GM23338 (cell line): ENCODE measurements around the gene ENPP5. TPM values are rescaled to one million over a fixed set of nuclear protein-coding genes. Genes with fewer than 3 reads are reported as not detected.

Source experiments
- ATAC-seq: fragments of 200-7000 bp; cut with Tn5 transposase; 3 replicates; pipeline ENCODE4 v1.9.1; 2020
- DNase-seq: peaks from one replicate; pipeline ENCODE4 v3.0.0-alpha.2; 2015; ENCODE audit warnings: low spot score
- H2AFZ ChIP-seq: fragments of 200-600 bp; sonication (generic); 2 replicates; pipeline ENCODE4 v1.8.0; 2016; ENCODE audit warnings: antibody characterized with exemption, mild to moderate bottlenecking, moderate library complexity
- H3F3A ChIP-seq: fragments of 200-600 bp; sonication (generic); replicated peaks from 2 replicates; pipeline ENCODE4 v1.8.0; 2017; ENCODE audit warnings: antibody characterized with exemption, mixed run types, low read depth
- H3K27ac ChIP-seq: fragments of 200-600 bp; sonication (generic); 2 replicates; pipeline ENCODE4 v1.6.1; 2016; ENCODE audit warnings: low read depth
- H3K27me3 ChIP-seq: fragments of 200-600 bp; sonication (generic); 2 replicates; pipeline ENCODE4 v1.8.0; 2016; ENCODE audit warnings: mild to moderate bottlenecking, mixed run types, moderate library complexity; ENCODE audit not compliant: insufficient read depth
- H3K36me3 ChIP-seq: fragments of 200-600 bp; sonication (generic); 2 replicates; pipeline ENCODE4 v1.8.0; 2016; ENCODE audit warnings: mild to moderate bottlenecking; ENCODE audit not compliant: insufficient read depth
- H3K4me1 ChIP-seq: fragments of 200-600 bp; sonication (generic); 2 replicates; pipeline ENCODE4 v1.8.0; 2016; ENCODE audit warnings: mild to moderate bottlenecking, moderate library complexity; ENCODE audit not compliant: insufficient read depth
- H3K4me2 ChIP-seq: fragments of 200-600 bp; sonication (generic); 2 replicates; pipeline ENCODE4 v1.7.1; 2017; ENCODE audit warnings: mixed run types
- H3K4me3 ChIP-seq: fragments of 200-600 bp; sonication (generic); 2 replicates; pipeline ENCODE4 v1.6.1; 2016; ENCODE audit warnings: mixed run types
- H3K79me2 ChIP-seq: fragments of 200-600 bp; sonication (generic); replicated peaks from 2 replicates; pipeline ENCODE4 v1.8.0; 2017; ENCODE audit warnings: mild to moderate bottlenecking; ENCODE audit not compliant: insufficient read depth
- H3K9me2 ChIP-seq: fragments of 200-600 bp; sonication (generic); 2 replicates; pipeline ENCODE4 v1.8.0; 2017; ENCODE audit not compliant: insufficient read depth
- H4K20me1 ChIP-seq: fragments of 200-600 bp; sonication (generic); replicated peaks from 2 replicates; pipeline ENCODE4 v1.8.0; 2017; ENCODE audit warnings: mild to moderate bottlenecking; ENCODE audit not compliant: insufficient read depth
- H3K27ac Mint-ChIP-seq: 2 replicates; pipeline ENCODE4 v1.8.0; 2020; ENCODE audit warnings: inconsistent platforms, mild to moderate bottlenecking, moderate library complexity, mixed read lengths
- H3K27me3 Mint-ChIP-seq: 3 replicates; pipeline ENCODE4 v1.8.0; 2022; ENCODE audit warnings: low read depth, mild to moderate bottlenecking, moderate library complexity, mixed read lengths, inconsistent platforms; ENCODE audit not compliant: insufficient read depth, poor library complexity
- H3K36me3 Mint-ChIP-seq: 3 replicates; pipeline ENCODE4 v1.8.0; 2021; ENCODE audit warnings: low read depth, mild to moderate bottlenecking, inconsistent platforms, moderate library complexity, mixed read lengths
- H3K4me1 Mint-ChIP-seq: 3 replicates; pipeline ENCODE4 v1.8.0; 2020; ENCODE audit warnings: mild to moderate bottlenecking, inconsistent platforms, mixed read lengths
- H3K4me3 Mint-ChIP-seq: 3 replicates; pipeline ENCODE4 v1.8.0; 2021; ENCODE audit warnings: moderate library complexity, mild to moderate bottlenecking, inconsistent platforms, mixed read lengths
- H3K9me3 Mint-ChIP-seq: 3 replicates; pipeline ENCODE4 v1.8.0; 2020; ENCODE audit warnings: moderate library complexity, mild to moderate bottlenecking, inconsistent platforms, mixed read lengths
- CREB1 ChIP-seq: fragments of 250-450 bp; sonication (Bioruptor Pico); IDR thresholded peaks from 2 replicates; pipeline ENCODE4 v1.5.0; 2020; ENCODE audit warnings: low read depth, mild to moderate bottlenecking, moderate library complexity
- EZH2 ChIP-seq: fragments of 200-600 bp; sonication (generic); IDR thresholded peaks from one replicate; pipeline ENCODE4 v1.8.0; 2017; ENCODE audit warnings: antibody characterized with exemption, mild to moderate bottlenecking, low read depth; ENCODE audit not compliant: unreplicated experiment
- EZH2phosphoT487 ChIP-seq: fragments of 200-600 bp; sonication (generic); IDR thresholded peaks from one replicate; pipeline ENCODE4 v1.8.1; 2018; ENCODE audit warnings: antibody characterized with exemption; ENCODE audit not compliant: unreplicated experiment
- JUNB ChIP-seq: IDR thresholded peaks from one replicate; pipeline ENCODE4 v1.6.1; 2016; ENCODE audit warnings: antibody characterized with exemption; ENCODE audit not compliant: unreplicated experiment
- NANOG ChIP-seq: IDR thresholded peaks from 2 replicates; pipeline ENCODE4 v1.6.1; 2016; ENCODE audit warnings: antibody characterized with exemption, borderline replicate concordance
- ZNF114 ChIP-seq: fragments of 250-450 bp; sonication (Bioruptor Pico); IDR thresholded peaks from 2 replicates; pipeline ENCODE4 v1.5.0; 2020; ENCODE audit warnings: mild to moderate bottlenecking, moderate library complexity
- ZNF331 ChIP-seq: fragments of 250-450 bp; sonication (Bioruptor Pico); IDR thresholded peaks from 2 replicates; pipeline ENCODE4 v1.5.0; 2020; ENCODE audit warnings: low read depth, mild to moderate bottlenecking, moderate library complexity
- ZNF462 ChIP-seq: fragments of 250-450 bp; sonication (Bioruptor Pico); IDR thresholded peaks from 2 replicates; pipeline ENCODE4 v1.5.0; 2020; ENCODE audit warnings: mild to moderate bottlenecking, moderate library complexity
- polyA plus RNA-seq: library from polyadenylated mRNA; unstranded; fragments of >200 nt; fragmentation: Nextera tagmentation; extraction: Ambion mirVana; gene quantifications from 2 replicates; pipeline ENCODE4 v1.2.1, GENCODE V29; 2016
- total RNA-seq: library from RNA; depleted of rRNA; stranded (reverse); fragments of >200 nt; shearing (Covaris generic); gene quantifications from 2 replicates; pipeline ENCODE4 v1.2.3, GENCODE V29; 2014; rRNA removed
- TF ChIP-seq, protein P1 (sequence below): IDR thresholded peaks from 2 replicates; pipeline ENCODE4 v1.6.1; 2016; ENCODE audit warnings: antibody characterized with exemption

ENPP5 gene
- total and polyA plus RNA-seq, 2 experiments from 2014 or later = 8.5 to 13.0 TPM

DNA sequence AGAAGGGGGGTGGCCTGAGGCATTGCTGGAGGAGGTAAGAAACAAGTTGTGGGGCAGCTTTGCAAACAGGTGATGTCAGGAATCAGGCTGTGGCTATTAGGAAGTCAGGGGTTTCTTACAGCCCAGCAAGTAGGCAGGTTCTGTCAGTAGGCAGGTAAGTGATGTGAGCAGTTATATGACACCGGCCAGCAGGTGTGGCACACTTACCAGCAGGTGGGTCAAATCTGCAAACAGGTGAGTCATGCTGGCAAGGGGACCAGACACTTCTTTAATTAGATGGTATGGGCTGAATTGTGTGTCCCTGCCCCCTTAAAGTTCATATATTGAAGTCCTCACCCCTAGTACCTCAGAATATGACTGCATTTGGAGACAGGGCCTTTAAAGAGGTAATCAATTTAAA, 57.4 kb downstream of the ENPP5 start:
- H3K4me1 ChIP-seq = peaks cover 7% of the 10 kb centered on the region; the same call in 1 of the 2 replicates
- no peaks in the 10 kb centered on the region for H3K27me3 ChIP-seq
- H3K36me3 ChIP-seq = no peaks in the 10 kb centered on the region
- ATAC-seq (peak; percentile 83), DNase-seq (peak; percentile 41)
- peak overlapping the region; percentile 7; the same call in 1 of the 2 replicates for H3K27ac Mint-ChIP-seq
- no peaks in the 10 kb centered on the region for H3K79me2 ChIP-seq
- no peaks in the 10 kb centered on the region for H3F3A ChIP-seq
- TF ChIP-seq ZNF462 (CRISPR knock-in tag) (no peak), EZH2phosphoT487 (no peak), CREB1 (CRISPR knock-in tag) (no peak), ZNF114 (CRISPR knock-in tag) (no peak), ZNF331 (CRISPR knock-in tag) (no peak), EZH2 (no peak), JUNB (no peak), NANOG (no peak)
- TF ChIP-seq, protein P1, sequence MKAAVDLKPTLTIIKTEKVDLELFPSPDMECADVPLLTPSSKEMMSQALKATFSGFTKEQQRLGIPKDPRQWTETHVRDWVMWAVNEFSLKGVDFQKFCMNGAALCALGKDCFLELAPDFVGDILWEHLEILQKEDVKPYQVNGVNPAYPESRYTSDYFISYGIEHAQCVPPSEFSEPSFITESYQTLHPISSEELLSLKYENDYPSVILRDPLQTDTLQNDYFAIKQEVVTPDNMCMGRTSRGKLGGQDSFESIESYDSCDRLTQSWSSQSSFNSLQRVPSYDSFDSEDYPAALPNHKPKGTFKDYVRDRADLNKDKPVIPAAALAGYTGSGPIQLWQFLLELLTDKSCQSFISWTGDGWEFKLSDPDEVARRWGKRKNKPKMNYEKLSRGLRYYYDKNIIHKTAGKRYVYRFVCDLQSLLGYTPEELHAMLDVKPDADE = no peak
- peaks cover 15% of the 10 kb centered on the region; the same call in 2 of the 3 replicates for H3K36me3 Mint-ChIP-seq
- peaks cover 5% of the 10 kb centered on the region for H3K27me3 Mint-ChIP-seq
- peak overlapping the region; percentile 8; the same call in 1 of the 2 replicates for H2AFZ ChIP-seq
- no peak overlapping the region for H3K27ac ChIP-seq
- H3K4me1 Mint-ChIP-seq = peaks cover 11% of the 10 kb centered on the region
- no peak overlapping the region for H3K4me3 ChIP-seq
- peaks cover 5% of the 10 kb centered on the region; the same call in 1 of the 2 replicates for H3K9me2 ChIP-seq
- H3K9me3 Mint-ChIP-seq = peaks cover 10% of the 10 kb centered on the region; the same call in 2 of the 3 replicates
- no peak overlapping the region for H3K4me3 Mint-ChIP-seq
- H4K20me1 ChIP-seq = no peaks in the 10 kb centered on the region
- H3K4me2 ChIP-seq = peak overlapping the region; percentile 34; the same call in 1 of the 2 replicates

Other genes starting within 250 kb of the ENPP5 start
- gene CLIC5, start 155.1 kb downstream of the ENPP5 start, total RNA-seq = not detected in 2 replicates
- gene CLIC5, start 155.1 kb downstream of the ENPP5 start, polyA plus RNA-seq = 0.08 and 0.12 TPM in 2 replicates
- gene ENPP4, start 41.0 kb downstream of the ENPP5 start, total RNA-seq = 4.4 and 5.6 TPM in 2 replicates
- 2.2 and 2.3 TPM in 2 replicates for gene ENPP4, start 41.0 kb downstream of the ENPP5 start, polyA plus RNA-seq